GM19043 (cell line): Measurements from ENCODE around the gene NOP53.
"Not testable (repeated sequence)": the region's sequence is repeated elsewhere in the genome, so short reads cannot be mapped to it uniquely, and the experiment has no call there.

Experiments
- ATAC-seq: cut with Tn5 transposase; IDR thresholded peaks from one replicate; pipeline ENCODE4 v1.9.1; 2021; ENCODE audit warnings: low read depth; ENCODE audit not compliant: unreplicated experiment

NOP53 gene

GRCh38 chr19:47802521-47803043, 57.2 kb downstream of the NOP53 start:
- no peak for ATAC-seq

DNA sequence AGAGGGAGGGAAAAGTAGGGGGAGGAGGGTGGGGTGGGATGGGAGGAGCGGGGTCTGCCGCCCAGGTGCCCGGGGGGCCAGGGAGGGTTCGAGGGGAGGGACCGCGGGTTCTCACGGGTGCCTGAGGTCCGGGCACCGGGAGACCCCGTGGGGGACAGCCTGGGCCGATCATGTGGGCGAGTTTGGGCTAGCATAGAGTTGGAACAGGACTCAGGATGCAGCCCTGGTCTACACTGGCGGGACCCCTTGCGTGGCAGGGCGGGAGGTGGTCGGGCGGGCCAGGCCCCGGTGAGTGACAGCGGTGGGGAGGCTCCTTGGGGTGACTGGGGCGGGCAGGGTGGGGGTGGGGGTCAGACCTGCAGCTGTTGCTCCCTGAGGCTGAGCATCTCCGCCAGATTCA, 57.8 kb downstream of the NOP53 start:
- ATAC-seq, result not testable (repeated sequence)

DNA sequence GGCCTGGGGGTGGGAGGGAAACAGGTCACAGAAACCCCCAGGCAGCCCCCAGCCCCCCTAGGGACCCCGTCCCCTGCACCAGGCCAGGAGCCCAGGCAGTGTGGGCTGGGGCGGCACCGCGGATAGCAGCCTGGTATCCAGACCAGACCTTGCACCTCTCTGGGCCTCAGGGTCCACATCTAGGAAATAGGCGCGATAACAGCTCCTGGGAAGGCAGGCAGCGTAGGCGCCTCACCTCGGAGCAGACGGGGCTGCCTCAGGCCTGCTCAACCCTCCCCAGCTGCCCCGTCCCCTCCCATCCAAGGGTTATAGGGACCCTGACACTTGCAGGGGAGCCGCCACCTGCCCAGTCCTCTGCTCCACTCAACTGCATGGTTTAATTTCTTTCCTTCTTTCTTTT, 58.3 kb downstream of the NOP53 start:
- ATAC-seq, result not testable (repeated sequence)

DNA sequence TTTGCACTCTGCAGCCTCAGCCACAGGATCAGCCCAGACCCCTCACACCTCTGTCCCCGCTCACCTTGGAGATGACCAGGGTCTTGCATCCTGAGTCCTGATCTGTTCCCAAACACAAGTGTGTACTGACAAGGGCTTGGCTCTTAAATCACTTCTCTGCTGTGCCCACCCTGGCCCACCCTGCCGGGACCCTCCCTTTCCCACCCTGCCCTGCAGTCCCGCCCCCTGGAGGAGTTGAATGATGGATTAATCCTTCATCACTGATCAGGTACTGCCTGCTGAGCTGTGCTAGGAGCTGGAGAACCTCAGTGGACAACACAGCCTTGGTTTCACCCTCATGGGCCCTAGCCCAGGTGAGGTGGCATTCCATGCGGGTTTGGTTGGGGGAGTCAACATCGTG, 59.1 kb downstream of the NOP53 start, which contains the start of gene TPRX1:
TSS of gene TPRX1 (minus strand) at position 101 of the 400 bp plus-strand sequence. CDS start at position 89, 12 bp downstream.
- not testable (repeated sequence) for ATAC-seq

- no peak for ATAC-seq
Observed at GRCh38 chr19:47805313-47805712, 60.0 kb downstream of the NOP53 start.

GRCh38 chr19:47806435-47806834, 61.1 kb downstream of the NOP53 start:
- ATAC-seq, result no peak
